ENCODE measurements around the gene KLHDC10. TPM values are rescaled to one million over a fixed set of nuclear protein-coding genes. Genes with fewer than 3 reads are reported as not detected.
"Not testable (repeated sequence)": the region's sequence is repeated elsewhere in the genome, so short reads cannot be mapped to it uniquely, and the experiment has no call there.

Gene KLHDC10
- total RNA-seq, 4 donors from 2014 or later, result 17.8 to 26.9 (median 22.3) TPM

- Histone ChIP-seq H3K27me3 (no peaks in the 10 kb centered on the region), H3K4me3 (no peak overlapping the region), H3K9me3 (no peaks in the 10 kb centered on the region), H3K4me1 (no peaks in the 10 kb centered on the region), H3K27ac (no peak overlapping the region), H3K36me3 (no peaks in the 10 kb centered on the region)
- DNase-seq (ENCODE audit: low spot score in 2 of 2), result no peak
- TF ChIP-seq EP300 (IDR thresholded peaks at IDR 0.05), result no peak
- no peak for TF ChIP-seq CTCF (IDR thresholded peaks at IDR 0.05)
- TF ChIP-seq POLR2AphosphoS5 (IDR thresholded peaks at IDR 0.05), result no peak
- no peak for TF ChIP-seq POLR2A (IDR thresholded peaks at IDR 0.05)
- 61% methylated on average over 1 of the region's 1 CpG for WGBS
Observed at GRCh38 chr7:130062246-130062645, 8.1 kb upstream of the KLHDC10 start.

- DNase-seq (ENCODE audit: low spot score in 2 of 2), result peak in 1 of 2 donors; percentile 72
- no peak overlapping the region for H3K27ac ChIP-seq
- no peaks in the 10 kb centered on the region for H3K9me3 ChIP-seq
- no peaks in the 10 kb centered on the region for H3K27me3 ChIP-seq
- TF ChIP-seq POLR2A (IDR thresholded peaks at IDR 0.05) (no peak), EP300 (IDR thresholded peaks at IDR 0.05) (no peak), POLR2AphosphoS5 (IDR thresholded peaks at IDR 0.05) (no peak), CTCF (IDR thresholded peaks at IDR 0.05) (peak; percentile 35 to 53)
- H3K36me3 ChIP-seq, result no peaks in the 10 kb centered on the region
- no peak overlapping the region for H3K4me3 ChIP-seq
- 6% methylated on average over 2 of the region's 2 CpGs for WGBS
- H3K4me1 ChIP-seq, result no peaks in the 10 kb centered on the region
Observed at GRCh38 chr7:130063036-130063435, 7.3 kb upstream of the KLHDC10 start.

DNA sequence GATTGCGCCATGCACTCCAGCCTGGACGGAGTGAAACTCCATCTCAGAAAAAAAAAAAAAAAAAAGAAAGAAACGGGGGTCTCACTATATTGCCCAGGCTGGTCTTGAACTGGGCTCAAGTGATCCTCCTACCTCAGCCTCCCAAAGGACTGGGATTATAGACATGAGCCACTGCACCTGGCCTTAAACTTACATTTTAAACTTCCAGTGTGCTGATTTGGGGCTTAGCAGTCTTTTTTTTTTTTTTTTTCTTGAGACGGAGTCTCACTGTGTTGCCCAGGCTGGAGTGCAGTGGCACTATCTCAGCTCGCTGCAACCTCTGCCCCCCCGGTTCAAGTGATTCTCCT is 5.8 kb upstream of the KLHDC10 start:
- not testable (repeated sequence) for H3K36me3 ChIP-seq; H3K9me3 ChIP-seq; H3K27me3 ChIP-seq; DNase-seq (ENCODE audit: low spot score in 2 of 2); H3K4me3 ChIP-seq; H3K4me1 ChIP-seq; H3K27ac ChIP-seq
- WGBS, result 92% methylated on average over 6 of the region's 6 CpGs

GRCh38 chr7:130065500-130066152 is 4.7 kb upstream of the KLHDC10 start:
- WGBS, result 77% methylated on average over 6 of the region's 6 CpGs
- DNase-seq (ENCODE audit: low spot score in 2 of 2), result no peak
- Histone ChIP-seq H3K36me3 (no peaks in the 10 kb centered on the region), H3K4me1 (peaks cover 6% of the 10 kb centered on the region), H3K9me3 (no peaks in the 10 kb centered on the region), H3K27ac (no peak overlapping the region), H3K4me3 (no peak overlapping the region), H3K27me3 (no peaks in the 10 kb centered on the region)
- TF ChIP-seq CTCF (IDR thresholded peaks at IDR 0.05) (no peak), POLR2AphosphoS5 (IDR thresholded peaks at IDR 0.05) (no peak), EP300 (IDR thresholded peaks at IDR 0.05) (no peak), POLR2A (IDR thresholded peaks at IDR 0.05) (no peak)

DNA sequence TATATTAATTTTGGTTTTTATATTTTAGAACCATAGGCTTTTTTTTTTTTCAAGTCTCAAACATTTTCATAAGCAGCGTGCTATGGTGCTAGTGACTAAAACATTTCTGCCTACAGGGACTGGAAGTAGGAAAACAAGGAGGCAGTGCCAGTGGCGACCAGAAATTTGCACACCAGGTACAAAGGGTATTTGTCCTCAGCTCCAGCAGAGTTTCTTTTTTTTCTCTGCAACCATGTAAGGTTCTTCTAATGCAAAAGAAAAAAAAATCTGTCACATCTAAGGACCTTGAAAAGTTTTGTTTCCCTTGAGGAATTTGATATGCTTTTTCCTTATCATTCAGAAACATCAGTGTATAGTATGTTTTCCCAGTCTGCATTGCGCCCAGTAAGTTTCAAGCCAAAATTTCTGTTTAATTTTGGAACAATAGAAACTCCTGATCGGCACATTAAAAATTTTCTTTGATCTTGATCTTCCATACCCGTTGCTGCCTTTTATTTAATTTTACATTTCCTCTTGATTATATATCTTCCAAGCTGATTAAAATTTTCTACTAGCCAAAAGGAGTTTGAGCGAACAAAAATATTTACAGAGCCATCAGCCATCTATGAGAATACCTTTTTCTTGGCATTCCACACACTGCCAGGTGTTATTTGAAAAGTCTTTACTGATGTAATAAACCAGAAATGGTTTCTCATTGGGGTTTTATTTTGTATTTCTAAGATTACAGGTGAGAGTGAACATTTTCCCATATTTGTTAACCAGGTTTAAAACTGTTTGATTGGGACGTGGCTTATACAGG is 956 bp upstream of the KLHDC10 start:
- Histone ChIP-seq H3K9me3 (no peaks in the 10 kb centered on the region), H3K27ac (peak overlapping the region; percentile 90), H3K36me3 (no peaks in the 10 kb centered on the region), H3K4me1 (peaks cover 32% of the 10 kb centered on the region), H3K27me3 (no peaks in the 10 kb centered on the region), H3K4me3 (peak overlapping the region; percentile 89)
- WGBS, result 47% methylated on average over 7 of the region's 7 CpGs
- no peak for DNase-seq (ENCODE audit: low spot score in 2 of 2)
- no peak for TF ChIP-seq EP300 (IDR thresholded peaks at IDR 0.05)
- TF ChIP-seq POLR2A (IDR thresholded peaks at IDR 0.05), result no peak
- TF ChIP-seq CTCF (IDR thresholded peaks at IDR 0.05), result no peak
- no peak for TF ChIP-seq POLR2AphosphoS5 (IDR thresholded peaks at IDR 0.05)
